ENCODE data around the gene OGFRL1.

DNA sequence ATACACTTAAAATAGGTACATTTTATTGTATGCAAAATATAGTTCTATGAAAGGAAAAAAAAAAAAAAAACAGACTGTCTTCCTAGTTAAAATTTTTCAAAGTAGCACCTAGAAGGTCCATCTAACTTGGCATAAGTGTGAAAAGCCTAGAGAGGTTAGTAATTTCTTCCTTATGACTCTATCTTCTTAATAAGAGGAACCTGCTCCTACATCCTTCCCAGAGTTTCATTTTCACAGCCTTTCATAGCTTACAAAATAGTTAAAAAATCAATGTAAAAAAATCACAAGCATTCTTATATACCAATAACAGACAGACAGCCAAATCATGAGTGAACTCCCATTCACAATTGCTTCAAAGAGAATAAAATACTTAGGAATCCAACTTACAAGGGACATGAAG, 28.8 kb downstream of the OGFRL1 start:
- TF ChIP-seq, protein P1, sequence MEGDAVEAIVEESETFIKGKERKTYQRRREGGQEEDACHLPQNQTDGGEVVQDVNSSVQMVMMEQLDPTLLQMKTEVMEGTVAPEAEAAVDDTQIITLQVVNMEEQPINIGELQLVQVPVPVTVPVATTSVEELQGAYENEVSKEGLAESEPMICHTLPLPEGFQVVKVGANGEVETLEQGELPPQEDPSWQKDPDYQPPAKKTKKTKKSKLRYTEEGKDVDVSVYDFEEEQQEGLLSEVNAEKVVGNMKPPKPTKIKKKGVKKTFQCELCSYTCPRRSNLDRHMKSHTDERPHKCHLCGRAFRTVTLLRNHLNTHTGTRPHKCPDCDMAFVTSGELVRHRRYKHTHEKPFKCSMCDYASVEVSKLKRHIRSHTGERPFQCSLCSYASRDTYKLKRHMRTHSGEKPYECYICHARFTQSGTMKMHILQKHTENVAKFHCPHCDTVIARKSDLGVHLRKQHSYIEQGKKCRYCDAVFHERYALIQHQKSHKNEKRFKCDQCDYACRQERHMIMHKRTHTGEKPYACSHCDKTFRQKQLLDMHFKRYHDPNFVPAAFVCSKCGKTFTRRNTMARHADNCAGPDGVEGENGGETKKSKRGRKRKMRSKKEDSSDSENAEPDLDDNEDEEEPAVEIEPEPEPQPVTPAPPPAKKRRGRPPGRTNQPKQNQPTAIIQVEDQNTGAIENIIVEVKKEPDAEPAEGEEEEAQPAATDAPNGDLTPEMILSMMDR (IDR thresholded peaks at IDR 0.05; ENCODE audit: insufficient read depth, low read length) = no peak
- TF ChIP-seq POLR2AphosphoS5 (IDR thresholded peaks at IDR 0.05; ENCODE audit: low read depth) (no peak), GABPA (IDR thresholded peaks at IDR 0.05; ENCODE audit: low read depth) (no peak)
- TF ChIP-seq, protein P2, sequence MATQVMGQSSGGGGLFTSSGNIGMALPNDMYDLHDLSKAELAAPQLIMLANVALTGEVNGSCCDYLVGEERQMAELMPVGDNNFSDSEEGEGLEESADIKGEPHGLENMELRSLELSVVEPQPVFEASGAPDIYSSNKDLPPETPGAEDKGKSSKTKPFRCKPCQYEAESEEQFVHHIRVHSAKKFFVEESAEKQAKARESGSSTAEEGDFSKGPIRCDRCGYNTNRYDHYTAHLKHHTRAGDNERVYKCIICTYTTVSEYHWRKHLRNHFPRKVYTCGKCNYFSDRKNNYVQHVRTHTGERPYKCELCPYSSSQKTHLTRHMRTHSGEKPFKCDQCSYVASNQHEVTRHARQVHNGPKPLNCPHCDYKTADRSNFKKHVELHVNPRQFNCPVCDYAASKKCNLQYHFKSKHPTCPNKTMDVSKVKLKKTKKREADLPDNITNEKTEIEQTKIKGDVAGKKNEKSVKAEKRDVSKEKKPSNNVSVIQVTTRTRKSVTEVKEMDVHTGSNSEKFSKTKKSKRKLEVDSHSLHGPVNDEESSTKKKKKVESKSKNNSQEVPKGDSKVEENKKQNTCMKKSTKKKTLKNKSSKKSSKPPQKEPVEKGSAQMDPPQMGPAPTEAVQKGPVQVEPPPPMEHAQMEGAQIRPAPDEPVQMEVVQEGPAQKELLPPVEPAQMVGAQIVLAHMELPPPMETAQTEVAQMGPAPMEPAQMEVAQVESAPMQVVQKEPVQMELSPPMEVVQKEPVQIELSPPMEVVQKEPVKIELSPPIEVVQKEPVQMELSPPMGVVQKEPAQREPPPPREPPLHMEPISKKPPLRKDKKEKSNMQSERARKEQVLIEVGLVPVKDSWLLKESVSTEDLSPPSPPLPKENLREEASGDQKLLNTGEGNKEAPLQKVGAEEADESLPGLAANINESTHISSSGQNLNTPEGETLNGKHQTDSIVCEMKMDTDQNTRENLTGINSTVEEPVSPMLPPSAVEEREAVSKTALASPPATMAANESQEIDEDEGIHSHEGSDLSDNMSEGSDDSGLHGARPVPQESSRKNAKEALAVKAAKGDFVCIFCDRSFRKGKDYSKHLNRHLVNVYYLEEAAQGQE (IDR thresholded peaks at IDR 0.05; ENCODE audit: insufficient replicate concordance, low read depth) = no peak
